LNCAP (cell line): ENCODE data around the gene C1orf198.

Experiments
- TF ChIP-seq, protein P1 (sequence below): fragments of 450-650 bp; IDR thresholded peaks from 2 replicates; pipeline ENCODE4 v1.5.1; 2017; ENCODE audit warnings: mild to moderate bottlenecking

Gene C1orf198

DNA sequence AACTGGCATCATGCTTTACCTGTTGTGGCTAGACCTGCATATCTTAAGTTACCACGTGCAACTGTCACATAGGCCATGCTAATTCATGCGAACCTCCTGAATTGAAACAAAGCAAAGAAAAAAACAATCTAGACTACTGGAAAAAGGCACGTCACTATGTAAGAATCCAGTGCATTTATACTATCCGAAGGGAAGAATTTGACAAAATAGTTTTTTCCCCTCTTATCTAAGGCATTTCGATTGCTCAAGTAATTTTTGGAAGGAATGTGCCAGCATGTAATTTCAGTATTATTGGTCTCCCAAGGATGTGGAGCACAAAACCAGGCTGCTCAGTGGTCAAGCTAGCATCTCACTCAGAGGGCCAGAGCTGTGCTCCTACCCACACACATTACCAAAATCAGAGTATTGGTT, 31.5 kb upstream of the C1orf198 start:
- TF ChIP-seq, protein P1, sequence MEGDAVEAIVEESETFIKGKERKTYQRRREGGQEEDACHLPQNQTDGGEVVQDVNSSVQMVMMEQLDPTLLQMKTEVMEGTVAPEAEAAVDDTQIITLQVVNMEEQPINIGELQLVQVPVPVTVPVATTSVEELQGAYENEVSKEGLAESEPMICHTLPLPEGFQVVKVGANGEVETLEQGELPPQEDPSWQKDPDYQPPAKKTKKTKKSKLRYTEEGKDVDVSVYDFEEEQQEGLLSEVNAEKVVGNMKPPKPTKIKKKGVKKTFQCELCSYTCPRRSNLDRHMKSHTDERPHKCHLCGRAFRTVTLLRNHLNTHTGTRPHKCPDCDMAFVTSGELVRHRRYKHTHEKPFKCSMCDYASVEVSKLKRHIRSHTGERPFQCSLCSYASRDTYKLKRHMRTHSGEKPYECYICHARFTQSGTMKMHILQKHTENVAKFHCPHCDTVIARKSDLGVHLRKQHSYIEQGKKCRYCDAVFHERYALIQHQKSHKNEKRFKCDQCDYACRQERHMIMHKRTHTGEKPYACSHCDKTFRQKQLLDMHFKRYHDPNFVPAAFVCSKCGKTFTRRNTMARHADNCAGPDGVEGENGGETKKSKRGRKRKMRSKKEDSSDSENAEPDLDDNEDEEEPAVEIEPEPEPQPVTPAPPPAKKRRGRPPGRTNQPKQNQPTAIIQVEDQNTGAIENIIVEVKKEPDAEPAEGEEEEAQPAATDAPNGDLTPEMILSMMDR, result no peak

DNA sequence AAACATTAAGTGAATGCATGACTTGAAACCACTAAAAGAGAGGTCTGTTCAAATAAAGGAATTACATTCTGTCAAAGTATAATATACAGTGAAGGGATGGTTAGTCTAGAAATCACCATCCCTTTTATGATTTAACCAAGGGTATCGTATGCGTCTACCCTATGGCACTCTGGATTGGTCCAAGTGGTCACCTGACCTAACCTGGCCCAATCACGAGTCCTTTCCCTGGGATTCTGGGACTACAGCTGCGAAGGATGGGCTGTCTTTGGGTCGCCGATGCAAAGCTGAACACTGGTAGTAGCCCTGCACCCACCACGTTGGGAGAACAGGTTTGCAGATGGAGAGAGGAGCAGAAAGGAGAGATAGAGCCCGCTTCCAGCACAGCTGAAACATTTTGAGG, 30.4 kb upstream of the C1orf198 start:
- TF ChIP-seq, protein P1, result no peak

DNA sequence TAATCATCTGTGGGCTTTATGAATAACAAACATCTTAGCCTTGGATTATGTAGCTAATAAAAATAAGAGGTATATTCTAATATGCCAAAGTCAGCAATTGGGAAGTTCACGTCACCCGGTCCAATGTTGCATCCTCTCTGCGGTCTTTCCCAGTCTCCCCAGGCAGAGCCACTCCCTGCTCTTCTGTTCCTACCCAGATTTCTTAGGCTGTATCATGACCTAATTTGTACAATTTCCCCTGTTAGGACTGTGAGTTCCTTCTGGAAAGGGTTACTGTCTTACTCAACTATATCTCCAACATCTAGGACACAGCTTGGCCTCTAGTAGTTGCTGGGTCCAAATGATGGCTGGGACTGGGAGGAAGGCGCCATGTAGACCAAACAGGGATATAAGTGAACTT, 29.8 kb upstream of the C1orf198 start:
- TF ChIP-seq, protein P1, result no peak

DNA sequence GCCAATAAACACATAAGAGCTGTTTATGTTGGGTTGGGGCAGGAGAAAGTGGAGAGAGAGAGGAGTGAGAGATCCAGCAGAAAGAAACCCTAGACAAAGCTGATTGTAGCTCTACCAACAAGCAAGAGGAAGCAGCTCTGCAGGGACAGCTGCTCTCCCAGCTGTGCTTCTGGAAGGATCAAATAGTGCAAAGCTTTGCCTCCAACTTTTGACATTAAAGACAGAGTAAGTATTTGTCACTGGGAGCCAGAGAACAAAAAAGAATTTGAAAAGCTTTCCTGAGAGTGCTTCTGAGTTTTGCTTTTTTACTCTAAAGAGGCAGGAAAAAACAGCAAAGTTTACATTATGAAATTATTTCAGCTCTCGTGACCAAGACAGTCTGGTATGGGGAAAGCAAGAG, 28.5 kb upstream of the C1orf198 start:
- TF ChIP-seq, protein P1, result no peak

DNA sequence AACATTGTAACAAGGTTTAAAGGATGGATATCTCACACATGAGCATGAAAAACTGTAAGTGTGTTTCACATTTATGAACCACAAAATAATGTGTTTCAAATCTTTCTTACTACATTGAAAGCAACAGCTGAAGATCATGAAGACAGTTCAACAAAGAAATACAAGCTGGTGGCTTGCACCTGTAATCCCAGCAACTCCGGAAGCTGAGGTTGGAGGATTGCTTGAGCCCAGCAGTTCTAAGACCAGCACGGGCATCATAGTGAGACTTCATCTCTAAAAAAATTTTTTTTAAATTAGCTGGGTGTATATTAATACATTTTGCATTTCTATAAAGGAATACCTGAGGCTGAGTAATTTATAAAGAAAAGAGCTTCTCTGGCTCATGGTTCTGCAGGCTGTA, 27.1 kb upstream of the C1orf198 start:
- TF ChIP-seq, protein P1, result no peak

DNA sequence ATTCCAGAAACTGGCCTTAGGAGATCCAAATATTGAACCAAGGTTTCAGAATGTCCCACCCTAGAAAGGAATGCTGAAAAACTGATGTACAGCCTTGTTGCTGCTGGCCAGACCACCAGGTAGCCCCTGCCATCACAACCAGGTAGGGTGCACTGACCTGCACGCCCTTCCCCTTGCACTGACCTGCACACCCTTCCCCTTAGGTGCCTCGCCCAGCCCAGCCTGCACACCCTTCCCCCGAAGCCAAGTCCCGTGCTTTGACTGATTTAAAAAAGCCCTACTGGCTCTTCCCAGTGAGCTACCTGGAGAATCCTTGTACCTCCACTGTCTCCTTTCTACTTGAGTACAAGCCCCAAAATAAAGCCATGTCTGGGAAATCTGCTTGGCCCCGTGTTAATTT, 26.3 kb upstream of the C1orf198 start:
- TF ChIP-seq, protein P1, result no peak

DNA sequence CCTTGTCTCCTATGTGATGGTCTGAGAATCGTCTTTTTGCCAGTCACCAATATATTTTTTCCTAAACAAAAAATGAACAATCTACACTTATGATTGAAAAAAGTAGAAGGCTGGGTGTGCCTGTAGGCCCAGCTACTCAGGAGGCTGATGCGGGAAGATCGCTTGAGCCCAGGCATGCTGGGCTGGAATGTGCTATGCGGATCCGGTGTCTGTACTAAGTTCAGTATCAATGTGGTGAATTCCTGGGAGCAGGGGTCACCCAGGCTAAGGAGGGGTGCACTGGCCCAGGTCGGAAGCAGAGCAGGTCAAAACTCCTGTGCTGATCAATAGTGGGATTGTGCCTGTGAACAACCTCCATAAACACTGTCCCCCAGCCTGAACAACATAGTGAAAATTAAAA, 25.7 kb upstream of the C1orf198 start:
- TF ChIP-seq, protein P1, result no peak

DNA sequence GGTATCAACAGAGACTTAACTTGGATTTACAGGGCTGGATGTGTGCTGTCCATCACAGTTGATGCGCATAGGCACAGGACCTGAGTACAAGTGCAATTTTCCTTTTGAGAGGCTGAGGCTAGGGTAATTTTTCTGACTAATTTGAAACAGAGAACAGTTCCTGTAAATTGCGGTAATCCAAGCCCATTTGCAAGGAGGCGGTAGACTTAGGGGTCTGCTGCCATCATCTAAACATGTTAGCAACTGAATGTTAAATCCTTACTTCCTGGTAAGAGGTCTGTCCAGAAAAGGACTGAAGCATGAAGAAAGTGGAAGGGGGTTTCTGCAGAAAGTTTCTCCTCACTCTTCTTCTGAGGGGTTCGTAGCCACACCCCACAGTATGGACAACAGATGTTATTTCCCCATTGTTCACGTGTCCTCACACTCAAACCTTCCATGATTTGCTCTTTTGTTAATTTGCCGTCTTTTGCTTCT, 23.7 kb upstream of the C1orf198 start:
- TF ChIP-seq, protein P1, result no peak
